Measurements from ENCODE around the gene XPR1.

DNA sequence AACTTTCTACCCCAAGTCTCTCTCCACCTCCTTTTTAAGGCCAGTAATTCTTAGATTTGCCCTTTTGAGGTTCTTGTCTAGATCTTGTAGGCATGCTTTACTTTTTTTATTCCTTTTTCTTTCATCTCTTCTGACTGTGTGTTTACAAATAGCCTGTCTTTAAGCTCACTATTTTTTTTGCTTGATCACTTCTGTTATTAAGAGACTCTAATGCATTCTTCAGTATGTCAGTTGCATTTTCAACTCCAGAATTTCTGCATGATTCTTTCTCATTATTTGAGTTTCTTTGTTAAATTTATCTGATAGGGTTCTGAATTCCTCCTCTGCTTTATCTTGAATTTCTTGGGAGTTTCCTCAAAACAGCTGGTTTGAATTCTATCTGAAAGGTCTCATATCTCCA is 30.9 kb downstream of the XPR1 start:
- TF ChIP-seq, protein P1, sequence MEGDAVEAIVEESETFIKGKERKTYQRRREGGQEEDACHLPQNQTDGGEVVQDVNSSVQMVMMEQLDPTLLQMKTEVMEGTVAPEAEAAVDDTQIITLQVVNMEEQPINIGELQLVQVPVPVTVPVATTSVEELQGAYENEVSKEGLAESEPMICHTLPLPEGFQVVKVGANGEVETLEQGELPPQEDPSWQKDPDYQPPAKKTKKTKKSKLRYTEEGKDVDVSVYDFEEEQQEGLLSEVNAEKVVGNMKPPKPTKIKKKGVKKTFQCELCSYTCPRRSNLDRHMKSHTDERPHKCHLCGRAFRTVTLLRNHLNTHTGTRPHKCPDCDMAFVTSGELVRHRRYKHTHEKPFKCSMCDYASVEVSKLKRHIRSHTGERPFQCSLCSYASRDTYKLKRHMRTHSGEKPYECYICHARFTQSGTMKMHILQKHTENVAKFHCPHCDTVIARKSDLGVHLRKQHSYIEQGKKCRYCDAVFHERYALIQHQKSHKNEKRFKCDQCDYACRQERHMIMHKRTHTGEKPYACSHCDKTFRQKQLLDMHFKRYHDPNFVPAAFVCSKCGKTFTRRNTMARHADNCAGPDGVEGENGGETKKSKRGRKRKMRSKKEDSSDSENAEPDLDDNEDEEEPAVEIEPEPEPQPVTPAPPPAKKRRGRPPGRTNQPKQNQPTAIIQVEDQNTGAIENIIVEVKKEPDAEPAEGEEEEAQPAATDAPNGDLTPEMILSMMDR (IDR thresholded peaks at IDR 0.05 in 2 of 3, conservative IDR thresholded peaks at IDR 0.05 in 1 of 3; ENCODE audit: borderline replicate concordance in 1 of 3, insufficient read depth in 1 of 3, low read depth in 2 of 3, low read length in 2 of 3), result no peak
- TF ChIP-seq POLR2AphosphoS5 (IDR thresholded peaks at IDR 0.05; ENCODE audit: low read depth, low read length) (no peak), TCF7L2 (IDR thresholded peaks at IDR 0.05; ENCODE audit: borderline replicate concordance, extremely low read depth, insufficient read depth, insufficient read length) (no peak), POLR2A (IDR thresholded peaks at IDR 0.05; ENCODE audit: borderline replicate concordance, extremely low read depth, insufficient read depth, insufficient read length) (no peak), CEBPB (IDR thresholded peaks at IDR 0.05; ENCODE audit: low read depth) (no peak), ZFX (IDR thresholded peaks at IDR 0.05) (no peak), RAD21 (IDR thresholded peaks at IDR 0.05; ENCODE audit: low read depth) (no peak), EZH2 (IDR thresholded peaks at IDR 0.05) (no peak), SP1 (IDR thresholded peaks at IDR 0.05; ENCODE audit: low read depth) (no peak)
- TF ChIP-seq, protein P2, sequence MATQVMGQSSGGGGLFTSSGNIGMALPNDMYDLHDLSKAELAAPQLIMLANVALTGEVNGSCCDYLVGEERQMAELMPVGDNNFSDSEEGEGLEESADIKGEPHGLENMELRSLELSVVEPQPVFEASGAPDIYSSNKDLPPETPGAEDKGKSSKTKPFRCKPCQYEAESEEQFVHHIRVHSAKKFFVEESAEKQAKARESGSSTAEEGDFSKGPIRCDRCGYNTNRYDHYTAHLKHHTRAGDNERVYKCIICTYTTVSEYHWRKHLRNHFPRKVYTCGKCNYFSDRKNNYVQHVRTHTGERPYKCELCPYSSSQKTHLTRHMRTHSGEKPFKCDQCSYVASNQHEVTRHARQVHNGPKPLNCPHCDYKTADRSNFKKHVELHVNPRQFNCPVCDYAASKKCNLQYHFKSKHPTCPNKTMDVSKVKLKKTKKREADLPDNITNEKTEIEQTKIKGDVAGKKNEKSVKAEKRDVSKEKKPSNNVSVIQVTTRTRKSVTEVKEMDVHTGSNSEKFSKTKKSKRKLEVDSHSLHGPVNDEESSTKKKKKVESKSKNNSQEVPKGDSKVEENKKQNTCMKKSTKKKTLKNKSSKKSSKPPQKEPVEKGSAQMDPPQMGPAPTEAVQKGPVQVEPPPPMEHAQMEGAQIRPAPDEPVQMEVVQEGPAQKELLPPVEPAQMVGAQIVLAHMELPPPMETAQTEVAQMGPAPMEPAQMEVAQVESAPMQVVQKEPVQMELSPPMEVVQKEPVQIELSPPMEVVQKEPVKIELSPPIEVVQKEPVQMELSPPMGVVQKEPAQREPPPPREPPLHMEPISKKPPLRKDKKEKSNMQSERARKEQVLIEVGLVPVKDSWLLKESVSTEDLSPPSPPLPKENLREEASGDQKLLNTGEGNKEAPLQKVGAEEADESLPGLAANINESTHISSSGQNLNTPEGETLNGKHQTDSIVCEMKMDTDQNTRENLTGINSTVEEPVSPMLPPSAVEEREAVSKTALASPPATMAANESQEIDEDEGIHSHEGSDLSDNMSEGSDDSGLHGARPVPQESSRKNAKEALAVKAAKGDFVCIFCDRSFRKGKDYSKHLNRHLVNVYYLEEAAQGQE (IDR thresholded peaks at IDR 0.05; ENCODE audit: low read depth), result no peak
- TF ChIP-seq, protein P3, sequence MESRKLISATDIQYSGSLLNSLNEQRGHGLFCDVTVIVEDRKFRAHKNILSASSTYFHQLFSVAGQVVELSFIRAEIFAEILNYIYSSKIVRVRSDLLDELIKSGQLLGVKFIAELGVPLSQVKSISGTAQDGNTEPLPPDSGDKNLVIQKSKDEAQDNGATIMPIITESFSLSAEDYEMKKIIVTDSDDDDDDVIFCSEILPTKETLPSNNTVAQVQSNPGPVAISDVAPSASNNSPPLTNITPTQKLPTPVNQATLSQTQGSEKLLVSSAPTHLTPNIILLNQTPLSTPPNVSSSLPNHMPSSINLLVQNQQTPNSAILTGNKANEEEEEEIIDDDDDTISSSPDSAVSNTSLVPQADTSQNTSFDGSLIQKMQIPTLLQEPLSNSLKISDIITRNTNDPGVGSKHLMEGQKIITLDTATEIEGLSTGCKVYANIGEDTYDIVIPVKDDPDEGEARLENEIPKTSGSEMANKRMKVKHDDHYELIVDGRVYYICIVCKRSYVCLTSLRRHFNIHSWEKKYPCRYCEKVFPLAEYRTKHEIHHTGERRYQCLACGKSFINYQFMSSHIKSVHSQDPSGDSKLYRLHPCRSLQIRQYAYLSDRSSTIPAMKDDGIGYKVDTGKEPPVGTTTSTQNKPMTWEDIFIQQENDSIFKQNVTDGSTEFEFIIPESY (IDR thresholded peaks at IDR 0.05; ENCODE audit: extremely low read depth, insufficient replicate concordance, low read length), result no peak

Measured in HCT116 (cell line).